ENCODE measurements around the gene RND1.
A peak's percentile ranks its signal among the peaks of the same experiment; 100 is the strongest.
"Not testable (repeated sequence)": the region's sequence is repeated elsewhere in the genome, so short reads cannot be mapped to it uniquely, and the experiment has no call there.

The RND1 gene

GRCh38 chr12:48865281-48866051 lies at the start of gene RND1:
TSS of gene RND1 (minus strand) at chr12:48865870. CDS start at chr12:48865767, 103 bp downstream.
- peak; percentile 56 to 59 for DNase-seq (ENCODE audit: low read depth in 2 of 2)

- no peak for DNase-seq (ENCODE audit: low read depth in 2 of 2)
Measured at GRCh38 chr12:48910196-48910595, 44.5 kb upstream of the RND1 start.

GRCh38 chr12:48909698-48910097 lies 44.0 kb upstream of the RND1 start:
- not testable (repeated sequence) for DNase-seq (ENCODE audit: low read depth in 2 of 2)

GRCh38 chr12:48907245-48907644 lies 41.6 kb upstream of the RND1 start:
- DNase-seq (ENCODE audit: low read depth in 2 of 2), result no peak

- DNase-seq (ENCODE audit: low read depth in 2 of 2), result peak; percentile 67 to 73
Measured at GRCh38 chr12:48903982-48904411, 38.3 kb upstream of the RND1 start.

- no peak for DNase-seq (ENCODE audit: low read depth in 2 of 2)
Measured at GRCh38 chr12:48903363-48903981, 37.8 kb upstream of the RND1 start.

GRCh38 chr12:48901278-48901677 lies 35.6 kb upstream of the RND1 start:
- DNase-seq (ENCODE audit: low read depth in 2 of 2), result no peak

GRCh38 chr12:48899651-48900050 lies 34.0 kb upstream of the RND1 start:
- DNase-seq (ENCODE audit: low read depth in 2 of 2), result no peak

GRCh38 chr12:48894271-48894670 lies 28.6 kb upstream of the RND1 start:
- no peak for DNase-seq (ENCODE audit: low read depth in 2 of 2)

- peak; percentile 30 to 70 for DNase-seq (ENCODE audit: low read depth in 2 of 2)
Measured at GRCh38 chr12:48890657-48891418, 25.2 kb upstream of the RND1 start.

GRCh38 chr12:48889679-48890078 lies 24.0 kb upstream of the RND1 start:
- DNase-seq (ENCODE audit: low read depth in 2 of 2), result no peak

- no peak for DNase-seq (ENCODE audit: low read depth in 2 of 2)
Measured at GRCh38 chr12:48883305-48884161, 17.9 kb upstream of the RND1 start.

- no peak for DNase-seq (ENCODE audit: low read depth in 2 of 2)
Measured at GRCh38 chr12:48882972-48883304, 17.3 kb upstream of the RND1 start.

- DNase-seq (ENCODE audit: low read depth in 2 of 2), result no peak
Measured at GRCh38 chr12:48882315-48882687, 16.6 kb upstream of the RND1 start.

- no peak for DNase-seq (ENCODE audit: low read depth in 2 of 2)
Measured at GRCh38 chr12:48881686-48882314, 16.1 kb upstream of the RND1 start.

GRCh38 chr12:48880647-48881046 lies 15.0 kb upstream of the RND1 start:
- no peak for DNase-seq (ENCODE audit: low read depth in 2 of 2)

GRCh38 chr12:48878548-48878947 lies 12.9 kb upstream of the RND1 start:
- no peak for DNase-seq (ENCODE audit: low read depth in 2 of 2)

GRCh38 chr12:48875944-48876515 lies 10.4 kb upstream of the RND1 start:
- no peak for DNase-seq (ENCODE audit: low read depth in 2 of 2)

GRCh38 chr12:48873534-48873933 lies 7.9 kb upstream of the RND1 start:
- not testable (repeated sequence) for DNase-seq (ENCODE audit: low read depth in 2 of 2)

GRCh38 chr12:48873096-48873495 lies 7.4 kb upstream of the RND1 start:
- DNase-seq (ENCODE audit: low read depth in 2 of 2), result no peak

GRCh38 chr12:48869191-48869590 lies 3.5 kb upstream of the RND1 start:
- DNase-seq (ENCODE audit: low read depth in 2 of 2), result no peak
